ENCODE results near the gene PRKCG.
"Not testable (repeated sequence)": the region's sequence is repeated elsewhere in the genome, so short reads cannot be mapped to it uniquely, and the experiment has no call there.

PRKCG gene

GRCh38 chr19:53945998-53946397 is 64.0 kb downstream of the PRKCG start:
- no peak for DNase-seq

- no peak for DNase-seq
These were observed 65.6 kb downstream of the PRKCG start for GRCh38 chr19:53947624-53948023.

GRCh38 chr19:53948611-53949010 is 66.6 kb downstream of the PRKCG start:
- DNase-seq, result not testable (repeated sequence)

- no peak for DNase-seq
These were observed 69.4 kb downstream of the PRKCG start for GRCh38 chr19:53951436-53951835.

- no peak for DNase-seq
These were observed 70.0 kb downstream of the PRKCG start for GRCh38 chr19:53951947-53952346.

GRCh38 chr19:53953383-53953782 is 71.4 kb downstream of the PRKCG start:
- DNase-seq, result no peak
